Measurements from ENCODE around the gene GPR39.

Gene GPR39

DNA sequence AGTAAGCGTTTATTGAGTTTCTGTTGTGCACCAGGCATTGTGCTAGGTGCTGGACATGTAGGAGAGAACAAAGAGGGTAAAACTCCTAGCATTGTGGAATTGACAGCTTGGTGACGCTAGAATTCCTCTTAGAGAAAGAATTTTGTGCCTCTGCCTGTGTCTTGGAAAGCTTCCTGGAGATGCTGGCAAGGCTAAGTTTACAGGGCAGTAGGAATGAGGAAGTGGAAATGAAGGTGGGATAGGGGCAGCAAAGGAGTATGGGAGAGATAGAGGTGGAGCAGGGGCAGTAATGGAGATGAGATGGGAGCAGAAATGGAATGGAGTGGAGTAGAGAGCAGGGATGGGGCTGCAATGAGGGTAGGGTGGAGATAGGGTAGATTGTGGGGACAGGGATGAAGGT lies 29.8 kb downstream of the GPR39 start:
- TF ChIP-seq, protein P1, sequence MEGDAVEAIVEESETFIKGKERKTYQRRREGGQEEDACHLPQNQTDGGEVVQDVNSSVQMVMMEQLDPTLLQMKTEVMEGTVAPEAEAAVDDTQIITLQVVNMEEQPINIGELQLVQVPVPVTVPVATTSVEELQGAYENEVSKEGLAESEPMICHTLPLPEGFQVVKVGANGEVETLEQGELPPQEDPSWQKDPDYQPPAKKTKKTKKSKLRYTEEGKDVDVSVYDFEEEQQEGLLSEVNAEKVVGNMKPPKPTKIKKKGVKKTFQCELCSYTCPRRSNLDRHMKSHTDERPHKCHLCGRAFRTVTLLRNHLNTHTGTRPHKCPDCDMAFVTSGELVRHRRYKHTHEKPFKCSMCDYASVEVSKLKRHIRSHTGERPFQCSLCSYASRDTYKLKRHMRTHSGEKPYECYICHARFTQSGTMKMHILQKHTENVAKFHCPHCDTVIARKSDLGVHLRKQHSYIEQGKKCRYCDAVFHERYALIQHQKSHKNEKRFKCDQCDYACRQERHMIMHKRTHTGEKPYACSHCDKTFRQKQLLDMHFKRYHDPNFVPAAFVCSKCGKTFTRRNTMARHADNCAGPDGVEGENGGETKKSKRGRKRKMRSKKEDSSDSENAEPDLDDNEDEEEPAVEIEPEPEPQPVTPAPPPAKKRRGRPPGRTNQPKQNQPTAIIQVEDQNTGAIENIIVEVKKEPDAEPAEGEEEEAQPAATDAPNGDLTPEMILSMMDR (IDR thresholded peaks at IDR 0.05; ENCODE audit: low read depth, low read length, missing control alignments) = no peak
- no peak overlapping the region for H3K4me3 ChIP-seq (ENCODE audit: low read depth, low read length)
- no peak for DNase-seq (ENCODE audit: low read depth)
- in situ Hi-C loops (cut with HindIII; ENCODE audit: low sequenced_read_pairs) = no loop called here

DNA sequence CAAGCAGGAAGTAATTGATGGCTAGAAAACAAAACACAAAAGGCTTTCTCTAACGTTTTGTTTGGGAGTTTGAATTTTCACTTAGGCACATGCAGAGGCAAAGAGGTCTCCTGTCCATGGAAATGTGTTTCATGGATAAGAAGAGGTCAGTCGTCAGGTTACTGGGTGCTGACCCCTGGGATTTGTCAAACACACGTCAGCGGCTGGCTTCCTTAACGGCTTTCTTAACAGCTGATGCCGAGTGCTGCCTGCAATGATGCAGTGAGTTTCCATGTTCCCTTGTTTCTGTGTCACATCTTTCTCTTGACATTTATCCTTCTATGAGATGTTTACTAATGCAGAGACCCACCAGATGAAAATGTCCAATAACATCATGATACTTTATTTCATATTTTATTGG lies 31.7 kb downstream of the GPR39 start:
- H3K4me3 ChIP-seq (ENCODE audit: low read depth, low read length) = no peak overlapping the region
- TF ChIP-seq, protein P1 (IDR thresholded peaks at IDR 0.05; ENCODE audit: low read depth, low read length, missing control alignments) = no peak
- no peak for DNase-seq (ENCODE audit: low read depth)
- in situ Hi-C loops (cut with HindIII; ENCODE audit: low sequenced_read_pairs) = no loop called here

DNA sequence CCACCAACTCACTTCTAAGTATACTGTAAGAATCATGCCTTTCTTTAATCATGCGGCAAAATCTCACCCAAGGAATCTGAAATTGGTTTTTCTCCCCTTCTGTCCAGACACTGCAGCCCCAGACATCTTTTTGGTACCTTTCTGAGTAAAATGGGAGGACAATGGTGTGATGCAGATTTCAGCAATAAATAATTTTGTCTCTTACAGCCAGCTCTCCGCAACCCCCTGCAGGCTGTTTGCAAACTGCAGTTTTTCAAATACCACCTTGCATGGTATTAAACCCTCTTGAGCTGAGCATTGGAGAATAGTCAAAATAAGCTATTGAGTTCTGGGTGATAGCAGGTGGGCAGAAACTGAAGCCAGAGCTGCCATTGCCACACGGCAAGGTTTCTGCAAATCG lies 32.2 kb downstream of the GPR39 start:
- in situ Hi-C loops (cut with HindIII; ENCODE audit: low sequenced_read_pairs) = no loop called here
- DNase-seq (ENCODE audit: low read depth) = no peak
- no peak overlapping the region for H3K4me3 ChIP-seq (ENCODE audit: low read depth, low read length)
- TF ChIP-seq, protein P1 (IDR thresholded peaks at IDR 0.05; ENCODE audit: low read depth, low read length, missing control alignments) = peak; percentile 76

DNA sequence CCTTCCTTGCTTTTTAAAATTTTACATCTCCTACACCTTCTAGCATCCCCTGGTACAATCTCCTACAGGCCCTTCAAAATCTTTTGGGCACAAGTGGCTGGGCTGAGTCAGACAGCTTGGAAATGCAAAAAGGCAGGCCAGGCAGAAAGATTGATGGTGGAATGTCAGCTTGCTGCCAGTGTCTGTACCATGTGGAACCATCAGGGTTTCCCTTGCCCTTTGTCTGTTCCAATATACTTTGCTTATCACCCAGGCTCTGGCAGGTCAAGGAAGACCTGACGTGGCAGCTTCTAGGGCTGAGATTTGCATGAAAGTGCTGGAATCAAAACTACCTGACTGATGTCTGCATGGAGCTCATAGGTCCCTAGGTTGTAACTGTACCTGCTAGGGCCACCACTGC lies 33.3 kb downstream of the GPR39 start:
- DNase-seq (ENCODE audit: low read depth) = no peak
- no peak overlapping the region for H3K4me3 ChIP-seq (ENCODE audit: low read depth, low read length)
- in situ Hi-C loops (cut with HindIII; ENCODE audit: low sequenced_read_pairs) = no loop called here
- TF ChIP-seq, protein P1 (IDR thresholded peaks at IDR 0.05; ENCODE audit: low read depth, low read length, missing control alignments) = no peak

DNA sequence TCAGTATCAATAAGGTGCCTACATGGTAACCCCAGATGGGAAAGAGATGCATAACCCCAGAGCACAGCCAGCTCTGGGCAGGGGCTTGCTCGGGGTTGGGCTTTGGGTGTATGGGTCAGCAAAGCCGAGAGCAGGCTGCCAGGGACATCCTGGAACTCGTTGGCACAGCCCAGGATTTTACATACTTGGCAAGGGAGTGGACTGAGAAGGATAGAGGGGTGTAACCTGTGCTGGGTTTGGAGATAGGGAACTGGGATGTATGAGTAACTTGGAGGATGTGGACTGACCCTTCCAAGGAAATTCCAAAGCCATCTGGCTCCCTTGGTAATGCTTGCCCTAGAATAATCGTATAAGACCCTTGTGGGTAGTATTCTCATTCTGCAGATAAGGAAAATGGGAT lies 44.2 kb downstream of the GPR39 start:
- no peak overlapping the region for H3K4me3 ChIP-seq (ENCODE audit: low read depth, low read length)
- TF ChIP-seq, protein P1 (IDR thresholded peaks at IDR 0.05; ENCODE audit: low read depth, low read length, missing control alignments) = no peak
- in situ Hi-C loops (cut with HindIII; ENCODE audit: low sequenced_read_pairs) = no loop called here
- no peak for DNase-seq (ENCODE audit: low read depth)

DNA sequence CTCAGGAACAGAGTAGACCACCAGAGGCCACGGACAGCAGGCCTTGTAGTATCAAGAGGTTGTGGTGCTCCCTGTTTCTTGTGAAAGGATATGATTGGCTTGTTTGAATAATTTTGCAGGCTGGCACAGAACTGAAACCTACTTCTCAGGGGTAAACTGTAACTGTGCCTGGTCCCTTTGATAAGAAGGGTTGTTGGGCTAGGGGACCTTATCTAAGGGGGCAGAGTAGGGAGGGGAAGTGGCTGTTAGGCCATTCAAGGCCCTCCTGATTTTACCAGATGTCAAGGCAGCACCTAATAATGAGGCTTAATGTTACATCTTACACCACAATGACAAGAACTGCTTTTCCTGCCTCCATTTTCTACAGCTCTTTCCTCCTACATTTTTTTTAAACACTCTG lies 45.6 kb downstream of the GPR39 start:
- H3K4me3 ChIP-seq (ENCODE audit: low read depth, low read length) = no peak overlapping the region
- in situ Hi-C loops (cut with HindIII; ENCODE audit: low sequenced_read_pairs) = no loop called here
- TF ChIP-seq, protein P1 (IDR thresholded peaks at IDR 0.05; ENCODE audit: low read depth, low read length, missing control alignments) = no peak
- DNase-seq (ENCODE audit: low read depth) = no peak

DNA sequence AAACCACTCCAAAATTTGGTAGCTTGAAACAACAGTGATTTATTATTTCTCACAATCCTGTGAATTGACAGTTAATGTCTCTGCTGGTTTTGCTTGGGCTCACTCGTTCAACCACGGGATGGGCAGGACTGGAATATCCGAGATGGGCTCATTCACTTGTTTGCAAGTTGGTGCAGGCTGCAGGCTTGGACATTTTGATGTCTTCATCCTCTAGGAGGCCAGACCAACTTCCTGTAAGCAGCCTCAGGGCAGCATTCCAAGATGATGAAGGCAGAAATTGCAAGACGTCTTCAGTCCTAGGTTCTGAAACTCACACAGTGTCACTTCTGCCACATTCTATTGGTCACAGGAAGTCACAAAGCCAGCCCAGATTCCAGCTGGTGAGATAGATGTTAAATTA lies 47.1 kb downstream of the GPR39 start:
- no peak for DNase-seq (ENCODE audit: low read depth)
- H3K4me3 ChIP-seq (ENCODE audit: low read depth, low read length) = no peak overlapping the region
- TF ChIP-seq, protein P1 (IDR thresholded peaks at IDR 0.05; ENCODE audit: low read depth, low read length, missing control alignments) = no peak
- in situ Hi-C loops (cut with HindIII; ENCODE audit: low sequenced_read_pairs) = no loop called here

Data from astrocyte of the cerebellum (primary cell).